HepG2 (cell line): ENCODE results near the gene EGR4.

ENCODE experiments used
- CTCF ChIP-seq: sonication (generic); formaldehyde crosslinking; IDR thresholded peaks from 2 replicates; pipeline ENCODE4 v1.5.0; 2020; ENCODE audit warnings: mild to moderate bottlenecking, missing genetic modification reagents, moderate library complexity
- GABPA ChIP-seq, 2 experiments: IDR thresholded peaks; 2 replicates each; pipeline ENCODE4 v1.6.1; 2011 to 2016; ENCODE audit warnings: low read depth in 2 of 2, low read length in 1 of 2, missing biosample characterization in 1 of 2, missing genetic modification characterization in 1 of 2
- GATAD2A ChIP-seq: IDR thresholded peaks from 2 replicates; pipeline ENCODE4 v1.6.1; 2016
- HOMEZ ChIP-seq: IDR thresholded peaks from 2 replicates; pipeline ENCODE4 v1.6.1; 2016; ENCODE audit warnings: low read depth
- IRF1 ChIP-seq: sonication (generic); formaldehyde crosslinking; IDR thresholded peaks from 2 replicates; pipeline ENCODE4 v1.4.0; 2020; ENCODE audit warnings: low read depth, mild to moderate bottlenecking, missing genetic modification reagents
- POLR2A ChIP-seq, 2 experiments: IDR thresholded peaks; 2 replicates each; pipeline ENCODE4 v1.6.1; 2011; ENCODE audit warnings: low read depth in 2 of 2, low read length in 2 of 2, mild to moderate bottlenecking in 1 of 2, moderate library complexity in 1 of 2; ENCODE audit not compliant: insufficient read depth in 1 of 2
- PRDM10 ChIP-seq: sonication (generic); formaldehyde crosslinking; IDR thresholded peaks from 2 replicates; pipeline ENCODE4 v1.4.0; 2020; ENCODE audit warnings: low read depth, missing genetic modification reagents
- RARA ChIP-seq: IDR thresholded peaks from 2 replicates; pipeline ENCODE4 v1.6.1; 2016; ENCODE audit warnings: missing genetic modification reagents, missing compliant biosample characterization
- SNRNP70 ChIP-seq: fragments of 200-400 bp; formaldehyde crosslinking; IDR thresholded peaks from 2 replicates; pipeline ENCODE4 v1.6.1; 2017; ENCODE audit warnings: mild to moderate bottlenecking, low read depth, low read length, moderate library complexity
- THAP7 ChIP-seq: sonication (generic); formaldehyde crosslinking; IDR thresholded peaks from 2 replicates; pipeline ENCODE4 v1.8.1; 2023; ENCODE audit warnings: mild to moderate bottlenecking, missing genetic modification reagents
- ZNF530 ChIP-seq: sonication (generic); formaldehyde crosslinking; IDR thresholded peaks from 2 replicates; pipeline ENCODE4 v1.5.0; 2020; ENCODE audit warnings: low read depth, mild to moderate bottlenecking, missing genetic modification reagents
- ZNF740 ChIP-seq: sonication (generic); formaldehyde crosslinking; IDR thresholded peaks from 2 replicates; pipeline ENCODE4 v1.4.0; 2020; ENCODE audit warnings: missing genetic modification reagents
- ZNF747 ChIP-seq: sonication (generic); formaldehyde crosslinking; IDR thresholded peaks from 2 replicates; pipeline ENCODE4 v1.8.1; 2023; ENCODE audit warnings: missing genetic modification reagents, mild to moderate bottlenecking, borderline replicate concordance
- ZZZ3 ChIP-seq: sonication (generic); formaldehyde crosslinking; IDR thresholded peaks from 2 replicates; pipeline ENCODE4 v1.4.0; 2020; ENCODE audit warnings: missing genetic modification reagents, mild to moderate bottlenecking, borderline replicate concordance

- TF ChIP-seq ZNF740 (no peak), THAP7 (CRISPR knock-in tag) (no peak), CTCF (CRISPR knock-in tag) (peak; percentile 18; the same call in 1 of the 2 replicates), POLR2A (IDR thresholded peaks at IDR 0.05; ENCODE audit: insufficient read depth in 1 of 2, low read depth in 2 of 2, low read length in 2 of 2) (no peak), PRDM10 (CRISPR knock-in tag) (no peak), GATAD2A (CRISPR knock-in tag) (no peak), GABPA (IDR thresholded peaks at IDR 0.05; ENCODE audit: low read depth, low read length) (no peak), GABPA (CRISPR knock-in tag; IDR thresholded peaks at IDR 0.05; ENCODE audit: low read depth) (no peak), ZNF747 (CRISPR knock-in tag) (no peak), ZZZ3 (CRISPR knock-in tag) (no peak), ZNF530 (no peak), RARA (no peak), IRF1 (CRISPR knock-in tag) (no peak), SNRNP70 (no peak), HOMEZ (CRISPR knock-in tag) (no peak)
Measured at GRCh38 chr2:73293534-73294171, at the start of gene EGR4.
